Measurements from ENCODE around the gene GPR35. TPM values are rescaled to one million over a fixed set of nuclear protein-coding genes. Genes with fewer than 3 reads are reported as not detected.

The GPR35 gene
- total and polyA plus RNA-seq, 4 donors: 0.30 to 2.4 (median 0.44) TPM

GRCh38 chr2:240640939-240641338 lies 15.7 kb downstream of the GPR35 start:
- Histone ChIP-seq H3K9me3 (ENCODE audit: control insufficient read depth in 4 of 4, low read length in 3 of 4) (no peaks in the 10 kb centered on the region), H3K36me3 (ENCODE audit: control insufficient read depth in 4 of 4, insufficient read depth in 3 of 4, low read depth in 1 of 4, low read length in 3 of 4) (no peaks in the 10 kb centered on the region), H3K4me3 (ENCODE audit: low read depth in 1 of 3, low read length in 3 of 3) (no peak overlapping the region), H3K27ac (ENCODE audit: low read depth in 1 of 2, low read length in 2 of 2) (no peak overlapping the region), H3K27me3 (ENCODE audit: control insufficient read depth in 4 of 4, insufficient read depth in 4 of 4, low read length in 3 of 4) (no peaks in the 10 kb centered on the region), H3K9ac (ENCODE audit: low read depth in 1 of 2, low read length in 2 of 2) (no peak overlapping the region), H3K4me1 (ENCODE audit: control insufficient read depth in 4 of 4, insufficient read depth in 4 of 4, low read length in 3 of 4) (no peaks in the 10 kb centered on the region)
- 20% methylated on average over 16 of the region's 16 CpGs for WGBS
- DNase-seq (ENCODE audit: low spot score): no peak
- TF ChIP-seq ATF3 (IDR thresholded peaks at IDR 0.05) (no peak), GABPA (IDR thresholded peaks at IDR 0.05 in 1 of 2, conservative IDR thresholded peaks at IDR 0.05 in 1 of 2) (no peak), TAF1 (conservative IDR thresholded peaks at IDR 0.05) (no peak), EGR1 (IDR thresholded peaks at IDR 0.05; ENCODE audit: low read depth in 2 of 2) (no peak), HNF4G (IDR thresholded peaks at IDR 0.05) (no peak), REST (IDR thresholded peaks at IDR 0.05) (no peak), RXRA (IDR thresholded peaks at IDR 0.05) (no peak), JUND (IDR thresholded peaks at IDR 0.05) (no peak), ZBTB33 (IDR thresholded peaks at IDR 0.05) (no peak), SP1 (IDR thresholded peaks at IDR 0.05) (no peak), FOXA1 (IDR thresholded peaks at IDR 0.05) (no peak), MAX (IDR thresholded peaks at IDR 0.05) (no peak), NR2F2 (IDR thresholded peaks at IDR 0.05) (no peak), YY1 (IDR thresholded peaks at IDR 0.05) (no peak), FOXA2 (IDR thresholded peaks at IDR 0.05) (no peak), RAD21 (IDR thresholded peaks at IDR 0.05) (peak; percentile 58 to 76), CTCF (IDR thresholded peaks at IDR 0.05; ENCODE audit: low read depth, low read length, missing input control) (peak; percentile 54)
